Stimulated activated CD4-positive, alpha-beta T cell treated with anti-CD3 and anti-CD28 coated beads, Interleukin-15, amount 100 ng/mL, for 1 hour (primary cell): Measurements from ENCODE around the gene SMAD9.
"Not testable (repeated sequence)": the region's sequence is repeated elsewhere in the genome, so short reads cannot be mapped to it uniquely, and the experiment has no call there.

ENCODE experiments used
- DNase-seq, 2 donors: peaks; one replicate each; pipeline ENCODE4 v3.0.0-alpha.2; 2020; ENCODE audit warnings: low read depth in 1 of 2, low spot score in 1 of 2

The SMAD9 gene

DNA sequence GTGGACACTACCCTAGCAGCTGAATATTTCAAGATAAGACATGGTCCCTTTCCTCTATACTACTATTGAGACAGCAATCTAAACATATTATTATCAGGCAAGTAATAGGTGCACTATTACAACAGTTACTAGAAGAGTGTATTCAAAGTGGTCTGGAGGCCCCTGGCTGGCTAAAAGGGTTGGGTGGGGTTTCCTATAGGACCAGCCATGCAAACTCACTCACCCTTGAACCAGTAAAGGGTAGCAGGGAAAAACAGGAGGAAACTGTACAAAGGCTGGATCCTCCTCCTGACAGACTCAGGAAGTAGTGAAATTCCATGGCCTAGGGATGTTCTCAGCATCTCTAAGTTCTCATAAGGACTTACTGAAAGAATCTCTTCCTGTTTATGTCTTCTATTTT, 7.7 kb downstream of the SMAD9 start:
- DNase-seq = no peak

DNA sequence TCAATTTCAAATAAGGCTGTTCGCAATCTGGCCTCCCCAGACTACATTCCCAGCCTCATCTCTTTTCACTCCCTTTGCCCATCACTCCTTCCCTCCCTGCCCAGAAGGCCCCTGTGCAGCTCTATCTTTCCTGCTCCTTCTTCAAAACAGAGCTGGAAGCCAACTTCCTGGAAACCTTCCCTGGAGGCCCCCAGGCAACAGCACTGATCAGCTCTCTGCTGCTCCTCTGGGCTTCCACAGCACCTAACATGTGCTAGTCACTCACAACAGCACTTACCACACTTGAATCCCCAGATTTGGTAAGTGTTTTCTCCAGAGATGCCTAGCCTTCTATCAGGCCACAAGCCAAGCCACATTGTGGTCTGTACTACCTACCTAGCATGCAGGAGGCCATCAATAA, 9.5 kb downstream of the SMAD9 start:
- no peak for DNase-seq

DNA sequence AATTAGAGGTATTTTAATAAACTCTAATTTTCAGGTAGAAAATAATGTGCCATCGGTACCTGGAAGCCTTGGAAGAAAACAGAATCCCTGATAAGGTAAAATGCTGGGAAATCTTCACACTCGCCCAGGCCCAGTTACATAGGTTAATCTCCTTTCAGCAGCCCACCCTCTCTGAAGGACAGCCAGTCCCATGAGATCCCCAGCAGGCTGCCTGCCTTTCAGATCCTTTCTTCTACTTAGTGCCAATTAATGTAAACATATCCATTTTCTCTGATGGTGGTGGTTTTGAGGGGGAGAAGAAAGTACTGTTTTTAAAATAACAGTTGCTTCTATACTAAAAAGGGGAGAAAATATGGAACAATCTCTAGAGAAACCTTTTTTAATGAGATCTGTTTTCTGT, 12.2 kb downstream of the SMAD9 start:
- DNase-seq = no peak

DNA sequence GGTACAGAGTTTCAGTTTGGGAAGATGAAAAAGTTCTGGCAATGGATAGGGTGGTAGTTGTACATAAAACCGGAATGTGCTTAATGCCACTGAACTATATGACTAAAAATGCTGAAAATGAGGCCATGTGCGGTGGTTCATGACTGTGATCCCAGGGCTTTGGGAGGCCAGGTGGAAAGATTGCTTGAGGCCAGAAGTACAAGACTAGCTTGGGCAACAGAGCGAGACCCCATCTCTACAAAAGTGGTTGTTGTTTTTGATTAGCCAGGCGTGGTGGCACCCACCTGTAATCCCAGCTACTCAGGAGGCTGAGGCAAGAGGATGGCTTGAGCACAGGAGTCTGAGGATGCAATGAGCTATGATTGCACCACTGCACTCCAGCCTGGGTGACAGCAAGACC, 12.8 kb downstream of the SMAD9 start:
- no peak for DNase-seq

DNA sequence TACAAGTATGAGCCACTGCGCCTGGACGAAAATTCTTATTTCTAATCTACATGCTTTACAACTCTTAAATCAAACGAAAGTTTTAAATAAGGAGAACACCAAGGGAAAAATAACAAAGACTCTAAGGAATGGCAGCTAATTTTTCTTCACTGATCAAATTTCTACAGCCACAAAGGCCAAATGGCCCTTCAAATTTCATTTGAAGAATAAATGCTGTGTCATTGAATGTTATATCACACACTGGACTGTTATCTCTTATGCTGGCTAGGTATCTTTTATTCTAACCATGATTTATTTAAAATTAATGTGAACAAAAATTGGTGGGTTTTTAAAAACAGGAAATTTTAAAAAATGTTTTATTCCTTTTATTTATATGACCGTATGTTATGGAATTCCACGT, 14.1 kb downstream of the SMAD9 start:
- no peak for DNase-seq

DNA sequence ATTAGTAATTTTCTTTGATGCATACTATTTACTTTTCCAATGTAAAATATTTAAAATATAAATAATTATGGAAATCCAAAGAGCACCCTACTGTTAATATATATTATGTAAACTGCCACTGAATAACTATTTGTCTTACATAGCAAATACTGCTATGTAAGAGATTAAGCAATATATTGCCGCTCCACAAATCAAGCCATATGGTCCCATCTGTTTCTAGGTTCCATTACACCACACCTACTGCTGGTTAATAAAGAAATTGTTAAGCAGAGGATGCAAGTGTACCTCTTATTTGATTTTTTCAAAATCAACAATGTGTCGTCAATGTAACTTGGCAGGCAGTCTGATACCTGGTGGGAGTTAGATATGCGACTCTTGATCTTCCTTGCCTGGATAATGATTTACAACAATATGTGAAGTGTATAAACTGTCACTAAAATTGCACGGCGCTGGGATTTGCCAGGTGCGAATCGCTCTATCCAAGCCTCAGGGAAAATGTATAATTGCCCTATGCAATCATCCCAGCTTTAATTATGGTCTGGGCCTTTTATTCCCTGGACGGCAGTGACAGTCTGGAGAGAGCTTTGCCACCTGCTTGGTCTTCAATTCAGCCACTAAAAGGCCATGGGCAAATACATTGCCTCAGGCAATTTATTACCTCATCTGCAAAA, 16.0 kb downstream of the SMAD9 start:
- DNase-seq = no peak

DNA sequence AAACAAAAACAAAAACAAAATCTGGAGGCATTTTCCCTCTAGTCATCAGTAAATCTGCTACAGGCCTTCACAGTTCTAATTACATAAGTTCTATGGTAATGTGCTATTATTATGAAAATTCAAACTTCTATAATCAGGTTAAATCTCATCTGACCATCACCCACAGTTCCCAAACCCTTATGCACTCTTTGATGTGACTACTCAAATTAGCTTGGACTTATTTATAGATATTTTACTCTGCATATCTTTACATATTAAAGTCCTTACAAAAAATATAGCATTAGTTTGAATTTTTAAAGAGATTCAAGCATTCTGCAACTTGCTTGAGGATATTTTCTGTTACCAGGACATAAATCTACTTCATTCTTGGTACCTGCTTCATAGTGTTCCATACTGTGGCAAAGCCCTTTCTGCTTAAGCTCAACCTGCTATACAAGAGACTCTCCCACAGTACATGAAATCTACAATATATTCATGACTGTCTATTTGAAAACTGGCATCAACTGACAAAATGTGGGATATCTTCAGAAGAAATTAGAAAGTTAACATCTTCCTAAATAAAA, 22.9 kb downstream of the SMAD9 start:
- DNase-seq = no peak

DNA sequence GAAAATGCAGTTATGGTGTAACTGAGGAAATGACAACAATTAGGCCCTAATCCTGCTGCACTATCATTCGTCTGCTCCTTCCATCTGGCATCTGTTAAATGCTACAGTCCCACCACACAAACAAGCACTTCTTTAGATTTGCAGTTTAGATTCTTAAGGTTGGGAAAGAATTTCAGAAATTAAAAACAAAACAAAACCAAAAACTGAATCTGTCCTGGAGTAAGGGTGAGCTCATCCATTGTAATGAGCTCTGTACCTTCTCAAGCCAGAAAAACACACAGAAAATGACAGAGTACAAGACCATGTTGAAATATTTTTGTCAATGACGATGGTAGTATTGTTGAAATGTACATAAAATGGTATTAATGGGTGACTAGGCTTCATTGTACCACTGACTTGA, 28.3 kb downstream of the SMAD9 start:
- DNase-seq = no peak

DNA sequence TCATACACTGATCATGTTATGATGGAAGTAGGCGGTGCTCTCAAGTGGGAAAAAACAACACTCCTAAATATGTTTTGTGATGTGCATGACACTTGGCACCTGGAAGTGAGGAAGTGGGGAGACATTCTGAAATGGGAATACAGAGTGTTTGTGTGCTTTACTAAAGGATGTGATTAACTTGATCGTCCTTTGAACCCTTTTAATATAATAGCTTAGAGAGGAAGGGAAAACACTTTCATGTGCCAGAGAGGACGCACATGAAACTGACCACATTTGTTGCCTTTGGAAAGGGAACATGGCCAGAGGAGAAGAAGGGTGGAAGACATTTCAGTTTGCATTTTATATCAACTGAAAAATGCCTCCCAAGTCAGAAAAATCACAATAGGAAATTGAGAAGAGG, 31.4 kb downstream of the SMAD9 start:
- no peak for DNase-seq

DNA sequence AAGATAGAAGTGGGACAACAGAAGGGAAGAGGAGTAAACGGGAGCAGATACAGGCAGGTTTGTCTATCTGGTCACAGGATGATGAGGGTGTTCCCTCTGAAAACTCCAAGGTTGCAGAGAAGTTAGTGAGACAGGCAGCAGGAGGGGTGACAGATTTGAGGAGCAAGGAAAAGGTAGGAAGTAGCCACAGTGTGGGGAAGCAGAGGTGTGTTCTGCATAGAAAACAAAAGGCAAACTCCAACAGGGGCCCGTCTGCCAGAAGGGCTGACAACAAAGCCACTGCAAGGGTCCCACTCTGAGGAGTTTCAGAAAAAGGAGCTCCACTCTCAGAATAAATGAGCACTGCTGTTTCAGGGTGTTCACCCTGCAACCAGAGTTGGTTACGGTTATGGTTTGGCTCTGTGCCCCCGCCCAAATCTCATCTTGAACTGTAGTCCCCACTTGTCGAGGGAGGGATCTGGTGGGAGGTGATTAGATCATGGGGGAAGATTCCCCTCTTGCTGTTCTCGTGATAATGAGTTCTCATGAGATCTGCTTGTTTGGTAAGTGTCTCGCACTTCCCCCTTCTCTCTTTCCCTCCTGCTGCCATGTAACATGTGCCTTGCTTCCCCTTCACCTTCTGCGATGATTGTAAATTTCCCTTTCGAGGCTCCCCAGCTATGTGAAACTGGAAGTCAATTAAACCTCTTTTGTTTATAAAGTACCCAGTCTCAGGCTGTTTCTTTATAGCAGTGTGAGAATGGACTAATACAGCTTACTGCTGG, 32.1 kb downstream of the SMAD9 start:
- DNase-seq = no peak

DNA sequence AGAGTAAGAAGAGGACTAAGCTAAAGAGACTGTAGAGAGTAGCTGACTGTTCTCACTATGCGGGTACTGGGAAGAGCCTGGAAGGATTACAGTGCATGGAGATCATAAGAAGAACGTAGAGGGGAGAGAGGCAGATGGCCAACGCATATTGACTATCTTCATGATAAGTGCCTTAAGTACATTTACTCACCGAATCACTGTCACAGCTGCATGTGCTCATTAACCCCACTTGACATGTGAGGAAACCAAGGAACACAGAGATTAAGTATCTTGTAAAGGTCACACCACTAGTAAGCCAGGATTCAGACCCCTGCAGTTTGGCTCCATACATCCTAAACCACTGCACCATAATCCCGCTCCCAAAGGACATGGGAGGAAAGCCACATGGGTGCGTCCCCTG, 34.1 kb downstream of the SMAD9 start:
- DNase-seq = no peak

DNA sequence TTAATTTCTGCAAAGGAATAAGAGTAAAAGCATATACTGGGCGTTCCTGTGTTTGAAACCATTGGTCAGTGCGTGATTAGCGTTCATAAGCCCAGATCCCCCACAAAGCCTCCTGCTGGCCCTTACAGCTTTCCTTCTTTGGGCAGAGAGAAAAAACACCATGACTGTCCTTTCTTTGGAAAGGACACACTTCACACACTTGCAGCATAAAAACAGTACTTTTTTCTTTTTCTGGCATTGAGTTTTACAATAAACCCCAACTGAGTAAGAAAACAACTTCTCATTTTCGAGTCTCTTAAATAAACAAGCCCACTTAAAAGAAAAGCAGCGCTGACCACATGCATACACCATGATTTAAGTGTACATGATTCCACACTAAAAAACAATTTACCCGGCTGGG, 35.8 kb downstream of the SMAD9 start:
- DNase-seq = no peak

DNA sequence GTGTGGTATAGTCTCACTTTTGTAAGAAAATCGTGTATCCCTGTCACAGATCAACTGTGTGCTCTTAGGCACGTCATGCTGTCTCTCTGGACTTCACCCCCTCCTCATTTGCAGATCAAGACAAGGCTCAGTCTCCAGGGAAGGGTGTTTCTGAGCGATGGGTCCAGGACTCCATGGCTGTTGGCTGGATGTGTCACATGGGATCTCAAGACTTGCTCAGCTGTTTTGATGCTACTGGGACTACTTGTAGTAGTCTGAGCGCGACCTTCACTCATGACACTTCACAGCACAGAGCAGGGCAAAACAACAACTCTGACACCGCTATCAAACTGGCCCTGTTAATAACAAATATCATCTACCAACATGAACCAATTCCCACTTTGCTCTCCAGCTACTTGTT, 36.2 kb downstream of the SMAD9 start:
- DNase-seq = no peak

DNA sequence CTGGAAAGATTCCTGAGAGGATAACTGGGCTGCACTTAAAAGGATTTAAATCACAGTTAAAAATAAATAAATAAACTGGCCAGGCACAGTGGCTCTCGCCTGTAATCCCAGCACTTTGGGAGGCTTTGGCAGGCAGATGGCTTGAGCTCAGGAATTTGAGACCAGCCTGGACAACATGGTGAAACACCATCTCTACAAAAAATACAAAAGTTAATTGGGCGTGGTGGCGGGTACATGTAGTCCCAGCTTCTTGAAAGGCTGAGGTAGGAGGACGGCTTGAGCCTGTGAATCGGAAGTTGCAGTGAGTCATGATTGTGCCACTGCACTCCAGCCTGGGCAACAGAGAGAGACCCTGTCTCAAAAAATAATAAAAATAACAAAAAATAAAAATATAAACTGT, 36.6 kb downstream of the SMAD9 start:
- DNase-seq = not testable (repeated sequence)

DNA sequence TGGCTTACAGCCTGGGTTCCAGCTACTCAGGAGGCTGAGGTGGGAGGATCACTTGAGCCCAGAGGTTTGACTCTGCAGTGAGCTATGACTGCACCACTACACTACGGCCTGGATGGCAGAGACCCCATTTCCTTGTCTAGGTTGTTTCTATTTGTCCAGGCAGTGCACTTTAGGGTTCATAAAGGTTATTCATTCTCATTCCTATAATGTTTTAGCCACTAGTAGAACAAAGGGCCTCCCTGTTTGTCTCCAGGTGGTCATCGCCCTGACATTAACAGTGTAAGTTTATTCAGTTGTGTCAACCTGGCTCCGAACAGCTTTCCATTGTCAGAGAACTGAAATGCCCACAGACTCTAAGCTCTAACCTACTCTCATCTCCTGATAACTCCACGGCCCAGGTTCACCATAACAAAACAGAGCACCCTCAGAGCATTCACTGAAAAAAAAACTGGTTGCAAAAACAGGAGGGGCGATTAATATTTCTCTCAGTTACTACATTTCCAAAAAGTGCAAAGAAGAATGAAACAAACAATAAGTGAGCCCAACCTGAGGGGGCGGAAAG, 37.1 kb downstream of the SMAD9 start:
- DNase-seq = no peak

DNA sequence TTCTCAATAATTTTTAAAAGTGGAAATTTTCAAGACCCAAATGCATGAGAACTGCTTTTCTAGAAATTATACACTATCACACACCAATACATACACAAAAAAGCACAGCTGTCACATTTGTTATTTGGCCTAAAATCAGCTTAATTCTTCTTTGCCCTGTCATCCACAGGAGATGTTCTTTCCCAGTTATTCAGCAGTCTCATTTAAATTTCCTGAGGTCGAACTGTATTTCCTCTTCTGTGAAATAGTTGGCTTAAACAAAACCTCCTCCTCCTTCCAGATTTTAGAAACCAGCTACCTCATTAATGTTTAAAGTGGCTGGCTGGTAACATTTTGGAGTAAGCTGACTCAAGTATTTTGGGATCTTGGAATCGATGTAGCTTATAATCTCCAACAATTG, 39.1 kb downstream of the SMAD9 start:
- no peak for DNase-seq

DNA sequence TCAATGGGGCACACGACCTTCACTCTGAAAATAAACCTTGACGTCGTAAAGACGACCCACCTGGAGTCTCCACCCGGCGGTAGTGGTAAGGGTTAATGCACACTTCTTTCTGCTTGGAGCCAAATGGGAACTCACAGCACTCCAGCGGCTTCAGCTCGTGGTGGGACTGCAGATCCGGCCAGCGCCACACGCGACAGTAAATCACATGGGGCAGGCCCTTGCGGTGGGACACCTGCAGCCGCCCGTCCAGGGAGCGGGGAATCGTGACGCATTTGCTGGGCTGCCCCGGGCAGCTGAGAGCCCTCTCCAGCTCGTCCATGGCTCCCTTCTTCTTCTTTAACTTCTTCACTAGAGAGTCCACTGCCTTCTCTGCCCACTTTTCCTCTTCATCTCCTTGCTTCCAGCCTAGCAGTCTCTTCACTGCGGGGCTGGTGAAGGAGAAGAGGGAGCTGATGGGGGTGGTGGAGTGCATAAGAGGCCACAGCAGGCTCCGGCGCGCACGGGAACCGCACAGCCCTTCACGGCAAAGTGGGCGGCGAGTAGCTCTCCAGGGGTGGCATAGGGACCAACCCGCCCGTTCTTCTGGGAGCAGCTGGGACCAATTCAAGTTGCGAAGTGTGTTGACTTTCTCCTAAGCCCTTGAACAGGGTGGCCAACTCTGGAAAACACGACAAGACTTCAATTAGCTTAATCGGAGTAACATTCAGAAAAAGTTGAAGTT, 40.7 kb downstream of the SMAD9 start:
- no peak for DNase-seq

DNA sequence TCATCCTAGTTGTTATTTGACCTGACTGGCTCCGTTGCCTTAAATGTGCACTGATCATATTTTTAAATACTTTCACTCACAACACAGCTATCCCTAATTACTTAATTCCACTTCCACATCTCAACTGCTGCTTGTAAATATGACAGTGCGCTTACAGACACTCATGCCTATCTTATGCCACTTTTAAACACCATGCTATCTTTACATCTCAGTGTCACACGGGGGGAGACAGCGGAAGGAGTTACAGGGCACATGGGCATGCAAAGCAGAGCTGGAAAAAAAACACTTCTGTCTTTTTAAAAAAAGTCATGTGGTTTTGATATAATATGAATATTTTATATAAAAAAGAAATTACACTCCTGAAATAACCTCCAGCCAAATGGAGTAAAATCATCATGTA, 44.1 kb downstream of the SMAD9 start:
- DNase-seq = no peak

DNA sequence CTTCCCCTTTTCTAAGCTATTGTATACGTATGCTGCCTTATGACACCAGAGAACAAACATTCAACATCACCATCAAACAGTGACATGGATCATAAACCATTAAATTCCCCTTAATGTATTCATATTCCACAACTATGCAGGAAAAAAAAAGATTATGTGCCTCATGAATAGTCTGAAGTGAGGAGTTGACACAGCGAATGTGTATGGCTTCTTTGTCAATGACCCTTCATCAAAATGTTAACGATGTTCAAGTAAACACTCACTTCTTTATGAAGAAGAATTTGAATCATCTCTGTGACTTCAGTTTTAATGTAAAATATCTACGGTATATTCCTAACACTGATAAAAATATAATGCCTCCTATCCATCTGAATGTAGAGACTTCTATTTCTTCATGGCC, 44.6 kb downstream of the SMAD9 start:
- DNase-seq = no peak

DNA sequence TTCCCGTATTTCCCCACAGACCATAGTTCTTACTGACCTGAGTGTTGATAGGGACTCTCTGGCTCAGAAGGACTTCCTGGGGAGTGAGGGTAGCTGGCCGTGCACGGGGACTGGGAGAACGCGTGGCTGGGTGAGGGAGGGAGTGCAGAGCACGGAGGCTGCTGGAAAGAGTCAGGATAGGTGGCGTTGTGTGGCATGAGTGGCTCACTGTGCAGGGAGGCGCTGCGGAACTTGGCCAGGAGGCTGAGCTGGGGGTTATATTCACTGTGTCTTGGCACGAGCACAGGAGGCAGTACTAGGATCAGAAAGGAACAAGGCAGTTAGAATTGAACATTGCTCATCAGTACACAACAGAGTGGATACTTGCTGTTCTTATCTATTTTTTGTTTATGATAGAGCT, 47.4 kb downstream of the SMAD9 start:
- DNase-seq = no peak

DNA sequence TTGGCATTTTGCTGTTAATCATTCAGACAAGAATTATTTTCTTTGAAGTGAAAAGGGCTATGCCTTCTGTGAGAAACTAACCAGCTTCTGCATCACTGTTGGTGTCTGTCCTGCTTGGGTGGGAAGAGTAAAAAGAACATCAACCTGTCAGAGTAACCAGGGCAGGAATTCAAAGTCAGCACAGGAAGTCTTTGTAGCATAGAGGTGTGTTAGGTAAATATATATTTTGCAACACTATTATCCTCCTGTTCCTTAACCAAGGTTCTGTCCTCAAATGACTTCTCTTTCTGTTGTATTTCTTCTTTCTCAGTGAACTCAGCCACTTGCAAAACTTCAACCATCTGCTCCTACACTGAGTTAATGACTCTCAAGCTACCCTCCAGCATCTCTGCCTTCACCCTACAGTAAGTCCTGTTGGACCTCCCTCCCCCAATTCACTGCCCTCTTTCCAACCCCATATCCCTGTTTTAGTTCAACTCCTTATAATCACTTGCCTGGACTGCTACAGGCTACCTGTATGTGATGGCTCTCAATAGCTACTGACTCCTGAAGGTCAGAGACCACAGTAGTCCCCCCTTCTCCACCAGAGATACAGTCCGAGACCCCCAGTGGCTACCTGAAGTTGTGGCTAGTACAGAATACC, 49.9 kb downstream of the SMAD9 start:
- DNase-seq = no peak
